Smooth muscle cell (in vitro differentiated cells): Measurements from ENCODE around the gene CLOCK. TPM values are rescaled to one million over a fixed set of nuclear protein-coding genes. Genes with fewer than 3 reads are reported as not detected.
"Not testable (repeated sequence)": the region's sequence is repeated elsewhere in the genome, so short reads cannot be mapped to it uniquely, and the experiment has no call there.

Experiments used
- DNase-seq: peaks from one replicate; lab custom pipeline; 2025; ENCODE audit not compliant: unreplicated experiment; lab: John Stamatoyannopoulos, UW
- H2AFZ ChIP-seq: fragments of 200-600 bp; sonication (generic); 2 replicates; pipeline ENCODE4 v1.6.0; 2016; ENCODE audit warnings: antibody characterized with exemption, low read depth, mild to moderate bottlenecking
- H3F3A ChIP-seq: fragments of 200-600 bp; sonication (generic); 2 replicates; pipeline ENCODE4 v1.6.0; 2017; ENCODE audit warnings: antibody characterized with exemption, low read depth
- H3K27ac ChIP-seq: fragments of 200-600 bp; sonication (generic); 2 replicates; pipeline ENCODE4 v1.5.1; 2016; ENCODE audit warnings: low read depth, mild to moderate bottlenecking
- H3K27me3 ChIP-seq: fragments of 200-600 bp; sonication (generic); 2 replicates; pipeline ENCODE4 v1.6.1; 2016; ENCODE audit warnings: low read depth, mild to moderate bottlenecking
- H3K36me3 ChIP-seq: fragments of 200-600 bp; sonication (generic); 2 replicates; pipeline ENCODE4 v1.5.1; 2016; ENCODE audit warnings: low read depth
- H3K4me1 ChIP-seq: fragments of 200-600 bp; sonication (generic); 2 replicates; pipeline ENCODE4 v1.5.1; 2016; ENCODE audit warnings: low read depth
- H3K4me2 ChIP-seq: fragments of 200-600 bp; sonication (generic); 2 replicates; pipeline ENCODE4 v1.6.0; 2016; ENCODE audit warnings: mild to moderate bottlenecking
- H3K4me3 ChIP-seq: fragments of 200-600 bp; sonication (generic); 2 replicates; pipeline ENCODE4 v1.5.1; 2016; ENCODE audit warnings: mild to moderate bottlenecking
- H3K79me2 ChIP-seq: fragments of 200-600 bp; sonication (generic); 2 replicates; pipeline ENCODE4 v1.6.0; 2016; ENCODE audit warnings: low read depth, mild to moderate bottlenecking
- H3K9ac ChIP-seq: fragments of 200-600 bp; sonication (generic); 2 replicates; pipeline ENCODE4 v1.6.0; 2016; ENCODE audit warnings: low read depth
- H3K9me3 ChIP-seq: fragments of 200-600 bp; sonication (generic); replicated peaks from 2 replicates; pipeline ENCODE4 v1.5.1; 2016; ENCODE audit warnings: low read depth
- H4K20me1 ChIP-seq: fragments of 200-600 bp; sonication (generic); 2 replicates; pipeline ENCODE4 v1.6.0; 2016; ENCODE audit warnings: low read depth
- CTCF ChIP-seq: fragments of 200-600 bp; sonication (generic); IDR thresholded peaks from 2 replicates; pipeline ENCODE4 v1.5.1; 2017; ENCODE audit warnings: borderline replicate concordance, mild to moderate bottlenecking, antibody characterized with exemption; ENCODE audit not compliant: insufficient read depth, poor library complexity, severe bottlenecking
- WGBS: methylation state at CpG from one replicate; pipeline ENCODE4 v1.1.7; 2016; ENCODE audit warnings: low lambda C conversion rate; 5-methylcytosine and 5-hydroxymethylcytosine counted together
- polyA plus RNA-seq: library from polyadenylated mRNA; unstranded; fragments of >200 nt; fragmentation: Nextera tagmentation; extraction: Ambion mirVana; gene quantifications from 2 replicates; pipeline ENCODE4 v1.2.1, GENCODE V29; 2016
- total RNA-seq: library from RNA; depleted of rRNA; stranded (reverse); fragments of >200 nt; gene quantifications from 2 replicates; pipeline ENCODE4 v1.2.3, GENCODE V29; 2014

CLOCK gene
- total and polyA plus RNA-seq, 2 experiments from 2014 or later = 5.9 to 32.3 TPM

DNA sequence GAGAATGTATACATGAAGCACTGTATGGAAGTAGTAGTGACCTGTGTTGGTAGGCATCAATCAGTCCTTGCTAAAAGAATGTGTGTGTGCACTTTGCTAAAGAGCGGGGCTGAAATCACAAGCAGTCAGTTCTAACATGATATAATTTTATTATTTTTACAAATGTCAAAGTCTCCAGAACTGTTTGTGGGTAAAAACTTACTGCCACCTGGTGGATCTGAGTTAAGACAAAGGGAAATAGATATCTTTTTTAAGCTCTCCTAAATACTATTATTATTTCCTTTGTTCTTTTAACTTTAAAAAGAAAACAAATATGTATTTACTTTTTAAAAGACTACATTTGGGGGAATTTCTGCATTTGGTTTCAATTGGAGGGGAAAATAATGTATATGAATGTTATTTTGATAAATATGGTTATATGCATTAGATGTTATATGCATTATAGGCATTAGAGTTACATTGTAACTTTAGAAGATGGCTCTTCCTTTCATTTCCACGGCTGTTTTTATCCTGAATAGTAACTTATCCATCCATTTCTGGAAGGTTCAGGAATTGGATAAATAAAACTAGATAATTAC, 7.8 kb upstream of the CLOCK start:
- Histone ChIP-seq H3K9ac (no peak overlapping the region), H4K20me1 (no peaks in the 10 kb centered on the region), H2AFZ (no peak overlapping the region), H3F3A (peaks cover 4% of the 10 kb centered on the region), H3K9me3 (no peaks in the 10 kb centered on the region), H3K79me2 (no peaks in the 10 kb centered on the region), H3K27ac (no peak overlapping the region), H3K27me3 (no peaks in the 10 kb centered on the region), H3K4me1 (no peaks in the 10 kb centered on the region), H3K4me2 (no peak overlapping the region), H3K4me3 (no peak overlapping the region), H3K36me3 (no peaks in the 10 kb centered on the region)
- DNase-seq = no peak
- peak; percentile 48 for TF ChIP-seq CTCF
- 74% methylated on average over 2 of the region's 2 CpGs for WGBS

- Histone ChIP-seq H3K9me3 (no peaks in the 10 kb centered on the region), H3K27ac (no peak overlapping the region), H3K36me3 (no peaks in the 10 kb centered on the region), H3K4me1 (no peaks in the 10 kb centered on the region), H3K27me3 (no peaks in the 10 kb centered on the region), H3K79me2 (no peaks in the 10 kb centered on the region), H2AFZ (no peak overlapping the region), H3K9ac (no peak overlapping the region), H4K20me1 (no peaks in the 10 kb centered on the region), H3K4me2 (no peak overlapping the region), H3K4me3 (no peak overlapping the region), H3F3A (peaks cover 4% of the 10 kb centered on the region)
- TF ChIP-seq CTCF = no peak
- DNase-seq = no peak
- 82% methylated on average over 10 of the region's 10 CpGs for WGBS
These were observed 6.9 kb upstream of the CLOCK start for GRCh38 chr4:55553441-55554201.

GRCh38 chr4:55551964-55552363, 5.3 kb upstream of the CLOCK start:
- not testable (repeated sequence) for H4K20me1 ChIP-seq, DNase-seq, H3K9ac ChIP-seq, H3K4me3 ChIP-seq, H3K36me3 ChIP-seq, H3K4me2 ChIP-seq, H3K4me1 ChIP-seq, H3K79me2 ChIP-seq, H3K9me3 ChIP-seq, H3K27me3 ChIP-seq, H2AFZ ChIP-seq, H3K27ac ChIP-seq
- peaks cover 18% of the 10 kb centered on the region for H3F3A ChIP-seq
- WGBS = 96% methylated on average over 6 of the region's 6 CpGs

GRCh38 chr4:55549888-55550287, 3.2 kb upstream of the CLOCK start:
- Histone ChIP-seq H3K27ac (peak overlapping the region; percentile 80), H3K4me1 (peaks cover 11% of the 10 kb centered on the region), H3K4me3 (no peak overlapping the region), H3K79me2 (peaks cover 7% of the 10 kb centered on the region), H3K4me2 (peak overlapping the region; percentile 68), H4K20me1 (peaks cover 2% of the 10 kb centered on the region), H2AFZ (no peak overlapping the region), H3F3A (peaks cover 23% of the 10 kb centered on the region), H3K36me3 (no peaks in the 10 kb centered on the region), H3K9me3 (no peaks in the 10 kb centered on the region), H3K27me3 (no peaks in the 10 kb centered on the region), H3K9ac (no peak overlapping the region)
- WGBS = 32% methylated on average over 2 of the region's 2 CpGs
- no peak for DNase-seq
- TF ChIP-seq CTCF = no peak
